Subcutaneous adipose tissue (tissue), 4 donors: ENCODE results near the gene OR51B2. TPM values are rescaled to one million over a fixed set of nuclear protein-coding genes. Genes with fewer than 3 reads are reported as not detected.

Experiments
- total RNA-seq, 4 donors: library from RNA; depleted of rRNA; stranded (reverse); fragments of >200 nt; gene quantifications; one replicate each; pipeline ENCODE4 v1.1.0, GENCODE V29; 2016
- TF ChIP-seq, protein P1 (sequence below): fragments of 450-650 bp; IDR thresholded peaks from one replicate; pipeline ENCODE4 v1.5.1; 2016; ENCODE audit warnings: low read depth, mild to moderate bottlenecking, control low read depth, antibody characterized with exemption, moderate library complexity

Gene OR51B2
- total RNA-seq, 4 donors from 2014 or later: not detected

DNA sequence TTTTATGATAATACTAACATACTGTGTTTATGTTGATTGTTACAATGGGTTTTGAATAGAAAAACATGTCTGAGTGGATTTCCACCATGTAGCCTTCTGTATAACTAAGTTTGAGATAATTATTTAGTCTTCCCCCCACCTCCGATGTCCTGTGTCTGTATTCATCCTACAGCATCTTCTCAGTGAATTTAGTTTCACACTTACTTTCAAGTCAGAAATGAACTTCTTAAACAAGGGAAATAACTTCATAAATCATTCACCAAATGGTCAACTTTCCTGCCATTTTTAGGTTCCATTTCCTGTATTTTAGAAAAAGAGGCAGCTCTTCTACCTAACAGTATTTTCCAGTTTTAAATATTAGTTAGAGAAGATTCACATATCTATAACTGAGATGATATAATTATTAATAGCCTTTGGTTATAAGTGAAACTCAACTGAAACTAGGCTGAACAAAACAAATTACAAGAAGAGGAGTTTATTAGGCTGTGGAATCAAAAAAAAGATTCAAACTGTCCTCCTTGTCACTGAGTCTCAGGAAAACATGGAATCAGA lies 15.8 kb upstream of the OR51B2 start:
- TF ChIP-seq, protein P1, sequence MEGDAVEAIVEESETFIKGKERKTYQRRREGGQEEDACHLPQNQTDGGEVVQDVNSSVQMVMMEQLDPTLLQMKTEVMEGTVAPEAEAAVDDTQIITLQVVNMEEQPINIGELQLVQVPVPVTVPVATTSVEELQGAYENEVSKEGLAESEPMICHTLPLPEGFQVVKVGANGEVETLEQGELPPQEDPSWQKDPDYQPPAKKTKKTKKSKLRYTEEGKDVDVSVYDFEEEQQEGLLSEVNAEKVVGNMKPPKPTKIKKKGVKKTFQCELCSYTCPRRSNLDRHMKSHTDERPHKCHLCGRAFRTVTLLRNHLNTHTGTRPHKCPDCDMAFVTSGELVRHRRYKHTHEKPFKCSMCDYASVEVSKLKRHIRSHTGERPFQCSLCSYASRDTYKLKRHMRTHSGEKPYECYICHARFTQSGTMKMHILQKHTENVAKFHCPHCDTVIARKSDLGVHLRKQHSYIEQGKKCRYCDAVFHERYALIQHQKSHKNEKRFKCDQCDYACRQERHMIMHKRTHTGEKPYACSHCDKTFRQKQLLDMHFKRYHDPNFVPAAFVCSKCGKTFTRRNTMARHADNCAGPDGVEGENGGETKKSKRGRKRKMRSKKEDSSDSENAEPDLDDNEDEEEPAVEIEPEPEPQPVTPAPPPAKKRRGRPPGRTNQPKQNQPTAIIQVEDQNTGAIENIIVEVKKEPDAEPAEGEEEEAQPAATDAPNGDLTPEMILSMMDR: no peak

DNA sequence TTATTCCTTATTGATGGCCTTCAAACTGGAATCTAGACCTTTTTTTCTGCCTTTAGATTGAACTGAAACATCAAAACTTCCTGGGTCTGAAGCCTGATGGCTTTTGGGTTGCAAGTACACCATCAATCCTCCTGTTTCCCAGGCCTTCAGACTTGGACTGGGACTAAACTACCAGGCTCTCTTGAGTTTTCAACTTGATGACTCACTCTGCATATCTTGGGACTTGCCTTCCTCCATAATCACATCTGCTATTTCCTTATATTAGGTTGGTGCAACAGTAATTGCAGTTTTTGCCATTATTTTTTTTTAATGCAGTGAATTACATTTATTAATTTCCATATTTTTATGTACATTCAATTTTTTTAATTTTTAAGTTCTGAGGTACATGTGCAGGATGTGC lies 12.2 kb upstream of the OR51B2 start:
- TF ChIP-seq, protein P1: no peak

DNA sequence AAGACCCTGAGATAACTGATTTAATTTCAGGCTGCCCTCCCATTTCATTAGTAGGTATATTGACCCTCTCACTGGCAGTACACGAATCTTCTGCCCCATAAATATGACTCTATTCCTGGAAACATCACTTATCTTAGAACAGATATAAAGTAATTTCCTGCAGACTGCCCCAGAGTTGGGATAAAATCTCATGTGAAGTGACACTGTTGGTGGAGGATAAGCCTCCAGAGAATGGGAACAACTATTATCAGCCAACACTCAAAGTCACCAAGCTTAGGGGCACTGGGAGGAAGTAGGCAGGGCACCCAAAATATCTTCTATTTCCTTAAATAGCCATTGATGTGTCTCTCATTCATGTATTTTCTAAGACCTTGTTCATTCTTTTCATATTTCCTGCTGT lies 11.1 kb upstream of the OR51B2 start:
- TF ChIP-seq, protein P1: no peak

DNA sequence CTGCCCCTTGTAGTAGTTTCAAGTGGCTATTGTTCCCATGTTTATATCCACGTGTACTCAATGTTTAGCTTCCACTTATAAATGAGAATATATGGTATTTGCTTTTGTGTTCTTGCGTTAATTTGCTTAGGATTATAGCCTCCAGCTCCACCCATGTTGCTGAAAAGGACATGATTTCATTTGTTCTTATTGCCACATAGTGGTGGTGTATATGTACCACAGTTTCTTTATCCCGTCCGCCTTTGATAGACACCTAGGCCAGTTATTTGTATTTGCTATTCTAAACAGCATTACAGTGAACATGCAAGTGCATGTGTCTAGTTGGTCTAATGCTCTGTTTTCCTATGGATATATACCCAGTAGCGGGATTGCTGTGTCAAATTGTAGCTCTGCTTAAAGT lies 6.8 kb downstream of the OR51B2 start:
- TF ChIP-seq, protein P1: no peak

DNA sequence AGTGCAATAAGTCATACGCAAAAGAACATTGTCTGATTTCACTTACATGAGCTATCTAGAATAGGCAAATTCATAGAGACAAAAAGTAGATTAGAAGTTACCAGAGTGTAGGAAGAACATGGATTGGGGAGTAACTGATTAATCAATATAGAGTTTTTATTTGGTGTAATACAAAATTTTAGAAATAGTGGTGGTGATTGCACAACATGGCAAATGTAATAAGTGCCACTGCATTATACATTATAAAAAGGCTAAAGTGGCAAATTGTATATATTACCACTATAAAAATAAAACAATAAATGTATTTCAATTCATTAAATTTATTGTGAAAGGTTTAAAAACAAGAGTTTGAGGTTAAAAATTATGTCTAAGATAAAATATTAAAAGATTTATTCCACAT lies 13.7 kb downstream of the OR51B2 start:
- TF ChIP-seq, protein P1: no peak

DNA sequence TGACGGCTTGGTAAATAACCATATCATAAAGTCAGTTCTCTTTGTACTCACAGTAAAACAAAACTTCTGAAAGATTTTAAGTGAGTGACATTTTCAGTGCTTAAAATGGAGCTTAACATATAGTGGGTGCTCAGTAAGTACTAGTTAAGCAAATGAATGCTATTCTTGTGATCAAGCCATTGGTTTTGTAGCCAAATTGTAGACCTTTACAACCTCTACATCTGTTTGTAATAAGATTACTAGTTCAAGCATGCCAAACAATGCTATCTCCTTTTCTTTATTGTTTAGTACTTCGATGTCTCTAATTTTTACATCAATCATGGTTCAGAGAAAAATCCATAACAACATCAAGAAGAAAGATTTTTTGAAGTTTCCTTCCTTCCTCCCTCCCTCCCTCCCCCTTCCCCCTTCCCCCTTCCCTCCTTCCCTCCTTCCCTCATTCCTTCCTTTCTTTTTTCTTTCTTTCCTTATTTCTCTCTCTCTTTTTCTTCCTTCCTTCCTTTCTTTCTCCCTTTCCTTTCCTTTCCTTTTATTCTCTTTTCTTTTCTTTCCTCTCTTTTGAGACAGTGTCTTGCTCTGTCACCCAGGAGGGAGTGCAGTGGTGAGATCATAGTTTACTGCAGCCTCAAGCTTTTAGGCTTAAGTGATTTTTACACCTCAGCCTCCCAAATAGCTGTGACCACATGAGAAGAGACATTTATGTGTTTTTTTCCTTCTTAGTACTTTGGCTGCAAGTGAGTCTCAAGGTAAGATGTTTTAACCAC lies 16.7 kb downstream of the OR51B2 start:
- TF ChIP-seq, protein P1: no peak

DNA sequence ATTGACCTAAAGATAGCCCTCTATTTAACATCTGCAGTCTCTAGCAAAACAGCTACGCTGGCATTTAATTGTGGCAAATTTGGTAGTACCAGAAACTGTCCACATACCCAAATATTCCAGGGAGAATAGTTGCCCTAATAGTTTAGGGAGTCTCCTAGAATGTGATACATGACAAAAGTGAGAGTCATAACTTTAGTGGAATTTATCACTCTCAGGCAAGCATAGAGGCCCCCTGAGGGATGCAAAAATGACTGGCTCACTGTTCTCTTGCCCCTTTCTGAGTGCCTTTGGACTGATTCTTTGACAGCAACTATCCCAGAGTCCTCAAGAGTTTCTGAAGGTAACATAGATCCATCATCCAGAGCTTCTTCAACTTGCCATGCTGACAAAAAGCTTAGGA lies 20.1 kb downstream of the OR51B2 start:
- TF ChIP-seq, protein P1: no peak
